HG03159 (cell line): Measurements from ENCODE around the gene XPO1.
"Not testable (repeated sequence)": the region's sequence is repeated elsewhere in the genome, so short reads cannot be mapped to it uniquely, and the experiment has no call there.

Experiments
- ATAC-seq: cut with Tn5 transposase; IDR thresholded peaks from one replicate; pipeline ENCODE4 v1.9.1; 2021; ENCODE audit warnings: mild to moderate bottlenecking, moderate library complexity; ENCODE audit not compliant: unreplicated experiment

The XPO1 gene

DNA sequence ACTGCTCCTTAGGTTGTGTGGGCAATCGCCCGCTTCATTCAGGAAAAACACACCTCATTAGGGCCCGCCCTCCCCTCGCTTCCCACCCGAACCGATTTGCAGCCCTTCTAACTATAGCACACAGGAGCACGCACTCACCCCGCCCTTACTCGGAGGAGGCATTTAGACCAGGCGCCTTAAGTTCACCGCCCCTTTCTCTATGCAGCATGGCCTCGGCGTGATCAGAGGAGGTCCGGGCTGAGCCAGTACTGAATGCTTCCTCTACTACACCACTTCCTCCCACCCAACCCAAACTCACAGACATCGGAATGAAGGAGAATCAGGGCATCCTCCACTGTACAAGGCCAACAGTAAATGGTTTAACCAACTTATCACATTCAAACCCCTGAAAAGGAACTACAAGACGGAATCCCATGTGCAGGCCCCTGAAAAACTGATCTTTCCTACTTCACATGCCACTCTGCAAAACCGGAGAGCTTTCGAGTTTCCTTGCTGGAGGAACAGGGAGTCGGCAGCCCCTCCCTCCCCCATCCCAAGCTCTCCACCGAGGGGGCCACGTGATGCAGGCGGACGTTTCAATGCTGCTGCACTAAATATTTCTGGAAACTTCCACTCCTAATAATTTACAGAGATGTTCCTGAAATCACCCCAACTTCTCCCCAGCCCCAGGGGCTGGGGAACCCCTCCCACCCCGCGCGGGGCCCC lies 1.4 kb downstream of the XPO1 start:
- ATAC-seq = peak; percentile 60

DNA sequence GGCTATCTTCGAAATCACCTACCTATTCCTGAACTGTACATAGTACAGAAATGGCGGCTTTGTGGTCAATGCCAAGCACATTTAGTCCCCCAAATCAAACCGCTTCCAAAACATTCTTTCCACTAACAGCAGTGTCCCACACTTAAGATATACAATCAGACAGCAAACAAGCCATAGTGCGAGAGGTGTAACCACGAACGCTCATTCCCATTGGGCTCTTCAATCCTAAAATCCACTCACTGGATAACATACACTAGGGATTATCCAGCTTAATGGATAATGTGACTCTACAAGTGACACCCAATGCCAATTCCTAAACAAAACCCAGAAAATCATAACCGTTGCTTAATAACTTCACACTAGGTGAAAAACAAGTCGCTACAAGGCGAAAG lies 2.0 kb downstream of the XPO1 start:
- no peak for ATAC-seq

DNA sequence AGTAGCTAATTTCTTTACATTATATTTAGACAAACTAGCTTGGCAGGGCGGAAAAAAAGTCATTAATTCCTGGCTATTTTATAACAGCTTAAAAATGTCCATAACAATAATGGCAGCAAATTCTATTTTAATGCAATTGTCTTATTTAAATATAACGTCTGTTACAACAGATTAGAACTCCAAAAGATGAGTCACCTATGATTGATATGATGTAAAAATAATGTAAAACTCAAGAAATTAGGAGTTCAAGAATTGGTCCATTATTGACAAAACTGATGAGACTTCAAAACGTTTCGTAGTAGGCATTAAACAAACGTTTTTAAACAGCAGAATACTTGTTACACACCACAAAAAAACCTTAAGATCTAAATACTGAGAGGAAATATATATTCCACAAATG lies 2.7 kb downstream of the XPO1 start:
- no peak for ATAC-seq

DNA sequence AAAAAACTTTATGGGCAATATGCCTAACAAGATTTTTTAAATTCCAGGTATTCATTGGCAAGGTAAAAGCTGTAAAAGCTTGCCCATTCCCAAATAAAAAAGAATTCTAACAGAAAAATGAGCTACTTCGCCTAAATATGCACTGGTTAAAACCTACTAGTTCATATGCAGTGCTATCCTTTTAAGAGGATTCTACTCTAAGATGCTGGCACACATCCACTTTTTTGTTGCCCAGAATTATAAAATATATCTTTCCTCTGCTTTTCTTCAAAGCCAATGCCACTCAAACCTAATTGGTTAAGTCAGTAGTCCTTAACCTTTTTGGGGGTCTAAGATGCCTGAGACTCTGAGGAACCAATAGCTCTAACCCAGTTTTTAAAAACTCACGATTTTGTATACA lies 3.2 kb downstream of the XPO1 start:
- no peak for ATAC-seq

DNA sequence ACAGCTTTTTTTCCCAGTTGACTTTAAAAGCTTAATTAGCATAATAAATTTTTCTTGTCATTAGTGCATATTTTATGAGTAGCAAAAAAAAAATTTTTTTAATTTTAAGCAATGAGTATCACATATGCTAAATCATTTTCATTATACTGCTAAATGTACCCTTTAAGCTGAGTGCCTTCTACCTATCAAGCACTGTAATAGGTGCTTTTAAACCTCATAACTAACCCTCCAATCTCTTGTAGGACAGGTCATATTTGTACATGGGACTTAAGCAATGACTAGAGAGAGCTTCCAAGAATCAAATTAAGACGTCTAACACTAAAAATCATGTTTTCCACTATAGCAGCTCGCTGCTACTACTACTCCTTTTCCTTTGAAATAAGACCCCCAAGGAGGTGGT lies 7.4 kb downstream of the XPO1 start:
- ATAC-seq = no peak

GRCh38 chr2:61529944-61530735 lies 8.0 kb downstream of the XPO1 start:
- ATAC-seq = no peak

DNA sequence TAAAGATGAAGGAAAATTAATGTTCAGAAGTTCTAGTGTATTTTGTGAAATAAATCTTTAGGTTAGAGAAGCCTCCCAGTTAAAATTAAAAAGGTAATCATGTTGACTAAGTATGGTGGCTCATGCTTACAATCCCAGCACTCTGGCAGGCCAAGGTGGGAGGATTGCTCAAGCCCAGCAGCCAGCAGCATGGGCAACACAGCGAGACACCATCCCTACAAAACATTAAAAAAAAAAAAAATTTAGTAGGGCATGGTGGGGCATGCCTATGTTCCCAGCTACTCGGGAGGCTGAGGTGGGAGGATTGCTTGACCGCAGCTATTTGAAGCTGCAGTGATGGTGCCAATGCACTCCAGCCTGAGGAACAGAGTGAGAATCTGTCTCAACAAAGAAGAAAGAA lies 17.9 kb downstream of the XPO1 start:
- ATAC-seq = no peak

DNA sequence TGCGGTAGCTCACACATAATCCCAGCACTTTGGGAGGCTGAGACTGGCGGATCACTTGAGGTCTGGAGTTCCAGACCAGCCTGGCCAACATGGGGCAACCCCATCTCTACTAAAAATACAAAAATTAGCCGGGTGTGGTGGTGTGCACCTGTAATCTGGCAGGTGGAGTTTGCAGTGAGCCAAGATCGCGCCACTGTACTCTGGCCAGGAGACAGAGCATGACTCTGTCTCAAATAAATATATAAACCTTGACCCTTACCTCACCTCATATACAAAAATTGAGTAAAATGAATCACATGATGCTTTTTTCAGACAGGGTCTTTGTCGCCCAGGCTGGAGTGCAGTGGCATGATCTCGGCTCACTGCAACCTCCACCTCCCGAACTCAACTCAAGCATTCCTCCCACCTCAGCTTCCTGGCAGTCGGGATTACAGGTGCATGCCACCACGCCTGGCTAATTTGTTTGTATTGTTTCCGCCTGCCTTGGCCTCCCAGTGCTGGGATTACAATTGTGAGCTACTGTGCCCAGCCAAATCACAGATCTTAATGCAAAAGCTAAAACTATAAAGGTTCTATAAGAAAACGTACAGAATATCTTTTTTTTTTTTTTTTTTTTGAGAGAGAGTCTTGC lies 25.3 kb downstream of the XPO1 start:
- no peak for ATAC-seq

DNA sequence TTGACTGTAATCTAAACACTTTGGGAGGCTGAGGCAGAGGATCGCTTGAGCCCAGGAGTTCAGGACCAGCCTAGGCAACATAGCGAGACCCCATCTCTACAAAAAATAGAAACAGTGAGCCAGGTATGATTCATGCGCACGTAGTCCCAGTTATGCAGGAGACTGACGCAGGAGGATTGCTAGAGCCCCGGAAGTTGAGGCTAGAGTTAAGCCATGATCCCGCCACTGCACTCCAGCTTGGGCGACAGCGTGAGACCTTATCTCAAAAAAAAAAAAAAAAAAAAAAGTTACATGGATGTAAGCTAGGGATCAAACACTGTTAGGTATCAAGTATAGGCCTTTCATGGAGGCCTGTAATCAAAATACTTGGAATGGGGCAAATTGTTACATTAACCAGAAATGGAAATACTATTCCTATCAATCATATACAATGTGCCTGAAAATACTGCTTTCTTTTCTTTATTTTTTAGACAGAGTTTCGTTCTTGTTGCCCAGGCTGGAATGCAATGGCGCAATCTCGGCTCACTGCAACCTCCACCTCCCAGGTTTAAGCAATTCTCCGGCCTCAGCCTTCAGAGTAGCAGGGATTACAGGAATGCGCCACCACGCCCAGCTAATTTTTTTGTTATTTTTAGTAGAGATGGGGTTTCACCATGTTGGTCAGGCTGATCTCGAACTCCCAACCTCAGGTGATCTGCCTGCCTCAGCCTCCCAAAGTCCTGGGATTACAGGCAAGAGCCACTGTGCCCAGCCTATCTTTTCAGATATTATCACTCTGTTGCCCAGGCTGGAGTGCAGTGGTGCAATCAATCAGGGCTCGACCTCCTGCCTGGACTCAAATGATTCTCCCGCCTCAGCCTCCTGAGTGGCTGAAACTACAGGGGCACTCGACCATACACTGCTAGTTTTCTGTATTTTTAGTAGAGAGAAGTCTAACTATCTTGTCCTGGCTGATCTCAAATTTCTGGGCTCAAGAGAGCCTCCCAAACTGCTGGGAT lies 27.2 kb downstream of the XPO1 start:
- ATAC-seq = no peak

DNA sequence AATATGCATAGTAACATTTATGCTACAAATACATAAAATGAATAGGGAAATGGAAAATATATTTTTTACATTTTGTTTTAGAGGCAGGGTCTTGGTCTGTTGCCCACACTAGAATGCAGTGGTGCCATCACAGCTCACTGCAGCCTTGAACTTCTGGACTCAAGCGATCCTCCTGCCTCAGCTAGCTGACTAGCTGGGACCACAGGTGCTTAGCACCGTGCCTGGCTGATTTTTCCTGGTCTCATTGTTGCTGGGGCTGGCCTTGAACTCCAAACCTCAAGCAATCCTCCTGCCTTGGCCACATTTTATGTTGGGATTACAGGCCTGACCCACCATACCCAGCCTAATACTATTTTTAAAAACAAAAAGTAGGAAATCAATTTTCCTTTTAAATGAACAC lies 33.2 kb downstream of the XPO1 start:
- no peak for ATAC-seq

DNA sequence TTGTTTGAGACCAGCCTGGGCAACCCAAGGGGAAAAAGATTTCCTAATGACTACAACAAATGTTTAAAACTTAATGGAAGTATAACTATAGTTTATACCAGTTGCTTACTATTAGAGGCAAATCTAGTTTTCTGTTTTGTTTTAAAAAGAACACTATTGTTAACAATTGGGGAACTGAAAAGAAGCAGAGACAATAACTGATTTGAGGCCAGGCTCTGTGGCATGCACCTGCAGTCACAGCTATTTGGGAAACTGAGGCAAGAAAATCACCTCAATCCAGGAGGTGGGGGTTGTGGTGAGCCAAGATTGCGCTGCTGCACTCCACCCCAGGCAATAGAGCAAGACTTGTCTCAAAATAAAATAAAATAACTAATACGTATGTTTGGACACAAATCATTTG lies 39.1 kb downstream of the XPO1 start:
- ATAC-seq = no peak

DNA sequence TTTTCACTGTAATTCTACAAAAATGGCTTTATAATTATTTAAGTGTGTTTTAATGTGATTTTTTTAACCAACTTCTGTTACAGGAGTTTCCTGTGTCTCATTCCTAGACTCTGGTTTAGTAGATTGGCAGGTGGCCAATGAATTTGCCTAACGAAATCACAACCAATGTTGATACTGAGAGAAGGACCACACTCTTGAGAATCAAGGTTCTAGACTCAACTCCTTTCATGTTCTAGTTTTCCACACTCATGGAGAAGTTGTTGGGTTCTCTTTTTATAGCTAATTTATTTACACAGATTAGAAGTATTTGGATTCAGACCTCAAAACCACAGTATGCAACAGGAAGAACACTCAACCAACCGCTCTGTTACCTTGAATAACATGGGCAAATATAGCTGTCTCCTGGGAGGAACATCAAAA lies 44.6 kb downstream of the XPO1 start:
- no peak for ATAC-seq

DNA sequence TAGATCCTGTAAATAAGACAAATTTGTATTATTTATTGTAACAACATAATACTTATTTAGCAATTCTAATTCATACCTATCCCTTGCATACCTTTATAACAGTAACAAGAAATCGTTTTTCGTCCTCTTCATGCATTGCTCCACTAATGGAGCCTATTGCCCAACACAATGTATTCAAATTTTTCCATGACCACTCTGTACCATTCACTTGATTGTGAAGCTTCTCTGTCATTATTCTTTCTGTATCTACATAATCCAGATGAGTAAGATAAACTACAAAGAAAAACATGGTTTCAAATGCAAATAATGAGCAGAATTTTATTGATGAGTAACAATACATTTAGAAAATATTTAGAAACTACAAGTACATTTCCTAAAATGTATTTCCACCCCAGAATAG lies 45.7 kb downstream of the XPO1 start:
- ATAC-seq = no peak

DNA sequence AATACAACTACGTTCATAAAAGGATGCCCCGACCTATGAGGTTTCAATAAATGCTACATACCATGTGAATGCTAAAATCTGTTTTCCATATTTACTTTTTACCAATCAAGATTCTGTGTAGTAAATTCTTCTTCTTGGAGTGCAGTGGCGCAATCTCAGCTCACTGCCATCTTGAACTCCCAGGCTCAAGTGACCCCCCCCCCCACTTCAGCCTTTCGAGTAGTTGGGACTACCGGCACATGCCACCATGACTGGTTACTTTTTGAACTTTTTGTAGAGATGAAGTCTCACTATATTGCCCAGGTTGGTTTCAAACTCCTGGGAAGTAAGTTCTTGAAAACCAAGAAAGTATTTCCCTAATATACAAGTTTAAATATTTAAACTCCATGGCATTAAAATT lies 52.9 kb downstream of the XPO1 start:
- ATAC-seq = no peak

DNA sequence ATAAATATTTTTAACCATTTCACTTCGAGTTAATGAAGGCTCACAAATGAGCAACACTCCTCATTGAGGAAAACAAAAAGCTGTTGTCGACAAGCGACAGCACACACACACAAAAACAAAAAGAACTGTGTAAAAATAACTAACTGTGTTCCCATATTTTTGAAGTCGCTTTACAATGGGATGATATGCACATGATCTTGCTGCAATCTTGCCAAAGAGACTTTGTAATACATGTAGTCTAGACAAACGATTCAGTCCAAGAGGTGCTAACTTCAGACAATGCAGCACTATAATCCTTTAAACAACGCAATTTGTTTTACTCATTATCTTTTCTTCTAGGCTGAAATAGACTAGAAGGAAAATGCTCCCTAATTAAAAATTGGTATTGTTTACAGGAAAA lies 60.1 kb downstream of the XPO1 start:
- no peak for ATAC-seq

DNA sequence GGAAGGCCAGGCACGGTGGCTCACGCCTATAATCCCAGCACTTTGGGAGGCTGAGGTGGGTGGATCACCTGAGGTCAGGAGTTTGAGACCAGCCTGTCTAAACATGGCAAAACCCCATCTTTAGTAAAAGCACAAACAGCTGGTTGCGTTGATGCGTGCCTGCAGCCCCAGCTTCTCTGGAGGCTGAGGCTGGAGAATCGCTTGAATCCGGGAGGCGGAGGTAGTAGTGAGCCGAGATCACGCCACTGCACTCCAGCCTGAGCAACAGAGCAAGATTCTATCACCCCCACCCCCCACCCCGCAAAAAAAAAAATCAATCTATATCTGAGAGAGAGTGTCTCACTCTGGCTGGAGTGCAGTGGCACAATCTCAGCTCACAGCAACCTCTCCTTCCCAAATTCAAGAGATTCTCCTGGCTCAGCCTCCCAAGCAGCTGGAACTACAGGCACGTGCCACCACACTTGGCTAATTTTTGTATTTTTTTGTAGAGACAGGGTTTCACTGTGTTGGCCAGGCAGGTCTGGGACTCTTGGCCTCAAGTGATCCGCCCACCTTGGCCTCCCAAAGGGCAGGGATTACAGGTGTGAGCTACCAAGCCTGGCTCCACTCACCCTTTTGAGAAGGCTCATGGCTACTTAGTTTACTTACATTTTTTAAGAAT lies 61.1 kb downstream of the XPO1 start:
- ATAC-seq = not testable (repeated sequence)

DNA sequence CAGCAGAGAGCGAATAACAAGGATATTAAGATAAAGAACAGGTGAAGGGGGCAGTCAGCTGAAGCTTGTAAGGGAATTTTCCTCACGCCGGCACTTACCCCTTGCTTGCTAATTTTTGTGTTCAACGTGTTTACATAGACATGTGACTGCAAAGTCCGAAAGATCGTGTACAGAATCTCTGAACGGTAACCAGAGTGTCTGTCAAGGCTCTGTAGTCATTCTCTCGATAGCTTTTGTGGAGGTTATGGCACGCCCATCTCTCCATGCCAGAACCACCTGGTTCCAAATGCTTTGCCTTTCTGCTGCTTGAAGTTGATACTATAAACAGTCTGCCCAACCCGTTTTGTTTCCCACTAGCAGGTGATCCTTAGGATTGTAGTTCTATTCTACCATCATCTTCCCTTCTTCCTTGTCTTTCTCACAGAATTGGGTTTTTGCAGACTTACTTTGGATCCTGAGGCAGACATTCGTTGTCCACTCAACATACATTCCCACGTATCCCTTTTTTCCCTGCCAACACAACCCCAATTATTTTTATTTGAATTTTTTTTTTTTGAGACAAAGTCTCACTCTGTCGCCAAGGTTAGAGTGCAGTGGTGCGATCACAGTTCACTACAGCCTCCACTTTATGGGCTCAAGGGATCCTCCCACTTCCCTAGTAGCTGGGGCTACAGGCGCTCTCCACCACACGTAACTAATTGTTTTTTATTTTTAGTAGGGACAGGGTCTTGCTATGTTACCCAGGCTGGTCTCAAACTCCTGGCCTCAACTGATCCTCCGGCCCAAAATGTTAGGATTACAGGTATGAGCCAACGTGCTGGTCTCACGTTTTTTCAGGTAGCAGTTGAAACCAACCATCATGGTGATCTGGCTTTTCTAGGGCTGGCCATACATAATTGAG lies 66.0 kb downstream of the XPO1 start:
- no peak for ATAC-seq

DNA sequence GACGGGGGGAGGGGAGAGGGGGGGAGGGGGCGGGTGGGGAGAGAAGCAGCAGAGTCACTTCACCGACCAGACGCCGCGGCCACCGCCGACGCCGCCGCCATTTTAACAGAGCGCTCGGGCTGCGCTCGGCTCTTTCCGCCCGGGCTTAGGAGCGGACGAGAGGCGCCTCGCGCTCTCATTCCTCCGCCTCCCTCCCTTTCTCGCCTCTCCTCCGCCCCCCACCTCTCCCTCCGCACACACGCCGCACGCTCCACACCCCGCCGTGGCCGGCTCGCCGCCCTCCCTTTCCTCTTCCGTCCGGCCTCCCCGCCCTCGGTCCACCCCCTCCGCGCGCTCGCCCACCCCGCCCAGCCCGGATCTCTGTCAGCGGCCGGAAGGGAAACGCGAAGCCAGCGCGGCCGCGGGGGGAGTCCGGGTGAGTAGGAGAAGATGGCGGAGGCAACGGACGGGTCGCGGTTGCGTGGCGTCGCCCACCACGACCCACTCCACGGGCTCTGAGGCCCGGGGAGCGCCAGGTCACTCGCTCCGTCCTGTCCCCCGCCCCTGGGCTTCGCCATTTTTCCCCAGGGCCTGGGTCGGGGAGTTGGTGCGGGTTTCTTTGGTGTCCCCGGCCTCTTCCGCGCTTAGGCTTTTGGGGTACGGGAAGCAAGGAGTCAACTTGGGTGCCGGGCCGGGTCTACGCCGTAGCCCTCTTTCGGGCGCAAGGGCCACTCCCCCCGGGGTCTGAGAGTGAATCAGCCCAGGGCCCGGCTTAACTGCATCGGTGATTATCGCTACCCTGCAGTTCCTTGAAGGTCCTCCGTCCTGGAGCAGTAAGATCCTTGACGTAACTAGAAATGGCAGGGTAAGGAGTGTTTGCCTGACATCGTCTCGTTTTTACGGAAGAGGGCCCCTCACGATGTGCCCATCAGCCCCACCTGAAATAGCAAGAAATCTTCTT lies 66.9 kb downstream of the XPO1 start, which contains the start of gene USP34:
Gene USP34, minus strand, starts transcription at position 123 of the 940 bp plus-strand sequence. CDS start 395 bp downstream, outside the sequence.
- peak; percentile 72 for ATAC-seq
